Activated T-helper 1 cell treated with anti-CD3 and anti-CD28 coated beads, Interleukin-12 subunit alpha, Interleukin-12 subunit beta, Interleukin-2, Interleukin-4 antibody, amounts not matched to agents 30 ng/mL and 10 ng/mL and 1 ng/mL, durations not matched to agents 14 hours and 24 hours and 36 hours (primary cell): ENCODE data around the gene CTNNB1. TPM values are rescaled to one million over a fixed set of nuclear protein-coding genes. Genes with fewer than 3 reads are reported as not detected.
A peak's percentile ranks its signal among the peaks of the same experiment; 100 is the strongest.

Experiments
- DNase-seq: peaks from one replicate; pipeline ENCODE4 v3.0.0; 2021; ENCODE audit warnings: low spot score
- H3K27ac Mint-ChIP-seq: one replicate; pipeline ENCODE4 v1.8.0; 2021; ENCODE audit warnings: mild to moderate bottlenecking, mixed read lengths
- H3K27me3 Mint-ChIP-seq: one replicate; pipeline ENCODE4 v1.8.0; 2022; ENCODE audit warnings: mild to moderate bottlenecking, moderate library complexity, mixed read lengths; ENCODE audit not compliant: insufficient read depth
- H3K36me3 Mint-ChIP-seq: one replicate; pipeline ENCODE4 v1.8.0; 2021; ENCODE audit warnings: low read depth, mixed read lengths
- H3K4me1 Mint-ChIP-seq: one replicate; pipeline ENCODE4 v1.8.0; 2021; ENCODE audit warnings: low read depth, mixed read lengths
- H3K4me3 Mint-ChIP-seq: one replicate; pipeline ENCODE4 v1.8.0; 2021; ENCODE audit warnings: mild to moderate bottlenecking, moderate library complexity, mixed read lengths
- H3K9me3 Mint-ChIP-seq: one replicate; pipeline ENCODE4 v1.8.0; 2021; ENCODE audit warnings: mixed read lengths
- intact Hi-C: fragments of 100-400 bp; cut with micrococcal nuclease; formaldehyde crosslinking; loops from one replicate; pipeline ENCODE4 v1.15.1; 2024
- total RNA-seq: library from RNA; stranded (reverse); gene quantifications from 2 replicates; pipeline ENCODE4 v1.2.3, GENCODE V29; 2022

Gene CTNNB1
- total RNA-seq, 1 donor from 2014 or later: 137 TPM

GRCh38 chr3:41196499-41197410 is 2.5 kb upstream of the CTNNB1 start:
- H3K9me3 Mint-ChIP-seq: no peaks in the 10 kb centered on the region
- no peak overlapping the region for H3K27ac Mint-ChIP-seq
- H3K27me3 Mint-ChIP-seq: peaks cover 30% of the 10 kb centered on the region
- H3K36me3 Mint-ChIP-seq: peaks cover 5% of the 10 kb centered on the region
- DNase-seq: no peak
- H3K4me3 Mint-ChIP-seq: no peak overlapping the region
- intact Hi-C loops: loop anchor here (5.0 kb wide), 1 partner anchor 686 kb away; no protein-coding TSS in a partner anchor
- H3K4me1 Mint-ChIP-seq: peaks cover 13% of the 10 kb centered on the region

GRCh38 chr3:41198046-41198445 is 1.3 kb upstream of the CTNNB1 start:
- intact Hi-C loops: loop anchor here (5.0 kb wide), 1 partner anchor 684 kb away; no protein-coding TSS in a partner anchor
- Mint-ChIP-seq H3K36me3 (peaks cover 12% of the 10 kb centered on the region), H3K9me3 (no peaks in the 10 kb centered on the region), H3K27me3 (peaks cover 24% of the 10 kb centered on the region), H3K4me3 (peak overlapping the region; percentile 84), H3K4me1 (peaks cover 26% of the 10 kb centered on the region), H3K27ac (no peak overlapping the region)
- DNase-seq: no peak

- DNase-seq: no peak
- no peaks in the 10 kb centered on the region for H3K9me3 Mint-ChIP-seq
- intact Hi-C loops: loop anchor here (5.0 kb wide), 1 partner anchor 684 kb away; no protein-coding TSS in a partner anchor
- H3K27me3 Mint-ChIP-seq: peaks cover 23% of the 10 kb centered on the region
- peaks cover 29% of the 10 kb centered on the region for H3K4me1 Mint-ChIP-seq
- H3K4me3 Mint-ChIP-seq: peak overlapping the region; percentile 84
- H3K27ac Mint-ChIP-seq: peak overlapping the region; percentile 73
- H3K36me3 Mint-ChIP-seq: peaks cover 13% of the 10 kb centered on the region
Observed at GRCh38 chr3:41198526-41198925, 779 bp upstream of the CTNNB1 start.

- peaks cover 16% of the 10 kb centered on the region for H3K27me3 Mint-ChIP-seq
- no peaks in the 10 kb centered on the region for H3K9me3 Mint-ChIP-seq
- intact Hi-C loops: loop anchor here (1.0 to 5.0 kb wide), 13 partner anchors 12 to 891 kb away; partner anchors contain the start of genes EIF1B, RPL14, ULK4 and ZNF621
- peak overlapping the region; percentile 80 for H3K27ac Mint-ChIP-seq
- H3K4me3 Mint-ChIP-seq: peak overlapping the region; percentile 97
- peaks cover 13% of the 10 kb centered on the region for H3K36me3 Mint-ChIP-seq
- DNase-seq: no peak
- H3K4me1 Mint-ChIP-seq: peaks cover 43% of the 10 kb centered on the region
Observed at GRCh38 chr3:41199866-41200668, 762 bp downstream of the CTNNB1 start.

- no peak for DNase-seq
- Mint-ChIP-seq H3K9me3 (no peaks in the 10 kb centered on the region), H3K4me3 (peak overlapping the region; percentile 97), H3K27me3 (peaks cover 12% of the 10 kb centered on the region), H3K4me1 (peaks cover 47% of the 10 kb centered on the region), H3K27ac (peak overlapping the region; percentile 80), H3K36me3 (peaks cover 13% of the 10 kb centered on the region)
- intact Hi-C loops: loop anchor here (1.0 to 5.0 kb wide), 6 partner anchors 16 to 762 kb away; partner anchors contain the start of genes RPL14, ULK4 and ZNF621
Observed at GRCh38 chr3:41200669-41201021, 1.3 kb downstream of the CTNNB1 start.

- peak overlapping the region; percentile 81 for H3K4me3 Mint-ChIP-seq
- no peaks in the 10 kb centered on the region for H3K27me3 Mint-ChIP-seq
- intact Hi-C loops: loop anchor here (5.0 kb wide), 3 partner anchors 35 to 760 kb away; partner anchors contain the start of gene ULK4
- H3K4me1 Mint-ChIP-seq: peaks cover 62% of the 10 kb centered on the region
- no peaks in the 10 kb centered on the region for H3K9me3 Mint-ChIP-seq
- peaks cover 13% of the 10 kb centered on the region for H3K36me3 Mint-ChIP-seq
- no peak for DNase-seq
- peak overlapping the region; percentile 68 for H3K27ac Mint-ChIP-seq
Observed at GRCh38 chr3:41202075-41202833, 2.9 kb downstream of the CTNNB1 start.

GRCh38 chr3:41202834-41203345 is 3.6 kb downstream of the CTNNB1 start:
- H3K27ac Mint-ChIP-seq: peak overlapping the region; percentile 68
- peak overlapping the region; percentile 81 for H3K4me3 Mint-ChIP-seq
- H3K27me3 Mint-ChIP-seq: no peaks in the 10 kb centered on the region
- no peak for DNase-seq
- intact Hi-C loops: loop anchor here (5.0 kb wide), 3 partner anchors 34 to 759 kb away; partner anchors contain the start of gene ULK4
- H3K36me3 Mint-ChIP-seq: peaks cover 13% of the 10 kb centered on the region
- H3K9me3 Mint-ChIP-seq: no peaks in the 10 kb centered on the region
- peaks cover 68% of the 10 kb centered on the region for H3K4me1 Mint-ChIP-seq

GRCh38 chr3:41204369-41204768 is 5.1 kb downstream of the CTNNB1 start:
- H3K4me3 Mint-ChIP-seq: no peak overlapping the region
- peaks cover 22% of the 10 kb centered on the region for H3K36me3 Mint-ChIP-seq
- no peak overlapping the region for H3K27ac Mint-ChIP-seq
- H3K27me3 Mint-ChIP-seq: no peaks in the 10 kb centered on the region
- H3K4me1 Mint-ChIP-seq: peaks cover 83% of the 10 kb centered on the region
- intact Hi-C loops: loop anchor here (5.0 kb wide), 3 partner anchors 33 to 758 kb away; partner anchors contain the start of gene ULK4
- DNase-seq: no peak
- no peaks in the 10 kb centered on the region for H3K9me3 Mint-ChIP-seq

- intact Hi-C loops: no loop called here
- Mint-ChIP-seq H3K27ac (no peak overlapping the region), H3K27me3 (no peaks in the 10 kb centered on the region), H3K4me3 (no peak overlapping the region), H3K4me1 (peaks cover 85% of the 10 kb centered on the region), H3K36me3 (peaks cover 23% of the 10 kb centered on the region), H3K9me3 (no peaks in the 10 kb centered on the region)
- DNase-seq: no peak
Observed at GRCh38 chr3:41205591-41205990, 6.3 kb downstream of the CTNNB1 start.

GRCh38 chr3:41207355-41207754 is 8.1 kb downstream of the CTNNB1 start:
- Mint-ChIP-seq H3K27ac (no peak overlapping the region), H3K4me1 (peaks cover 77% of the 10 kb centered on the region), H3K4me3 (no peak overlapping the region), H3K27me3 (no peaks in the 10 kb centered on the region), H3K9me3 (no peaks in the 10 kb centered on the region), H3K36me3 (peaks cover 24% of the 10 kb centered on the region)
- DNase-seq: no peak
- intact Hi-C loops: no loop called here

GRCh38 chr3:41208507-41209220 is 9.4 kb downstream of the CTNNB1 start:
- H3K36me3 Mint-ChIP-seq: peaks cover 20% of the 10 kb centered on the region
- H3K4me1 Mint-ChIP-seq: peaks cover 76% of the 10 kb centered on the region
- no peak overlapping the region for H3K27ac Mint-ChIP-seq
- no peaks in the 10 kb centered on the region for H3K9me3 Mint-ChIP-seq
- no peak for DNase-seq
- no peaks in the 10 kb centered on the region for H3K27me3 Mint-ChIP-seq
- H3K4me3 Mint-ChIP-seq: no peak overlapping the region
- intact Hi-C loops: no loop called here
